ENCODE measurements around the gene ITK.
"Not testable (repeated sequence)": the region's sequence is repeated elsewhere in the genome, so short reads cannot be mapped to it uniquely, and the experiment has no call there.

Gene ITK

GRCh38 chr5:157225469-157226422 lies 45.1 kb downstream of the ITK start:
- DNase-seq (ENCODE audit: low read depth, low spot score) = no peak
- H3K4me3 ChIP-seq (ENCODE audit: low read length) = no peak overlapping the region

- no peak for DNase-seq (ENCODE audit: low read depth, low spot score)
- no peak overlapping the region for H3K4me3 ChIP-seq (ENCODE audit: low read length)
Observed at GRCh38 chr5:157230610-157231009, 50.0 kb downstream of the ITK start.

GRCh38 chr5:157232706-157233105 lies 52.1 kb downstream of the ITK start:
- DNase-seq (ENCODE audit: low read depth, low spot score) = no peak
- H3K4me3 ChIP-seq (ENCODE audit: low read length) = no peak overlapping the region

GRCh38 chr5:157233515-157233914 lies 52.9 kb downstream of the ITK start:
- no peak overlapping the region for H3K4me3 ChIP-seq (ENCODE audit: low read length)
- no peak for DNase-seq (ENCODE audit: low read depth, low spot score)

GRCh38 chr5:157236423-157236822 lies 55.8 kb downstream of the ITK start:
- H3K4me3 ChIP-seq (ENCODE audit: low read length) = no peak overlapping the region
- DNase-seq (ENCODE audit: low read depth, low spot score) = no peak

- no peak for DNase-seq (ENCODE audit: low read depth, low spot score)
- H3K4me3 ChIP-seq (ENCODE audit: low read length) = no peak overlapping the region
Observed at GRCh38 chr5:157241483-157241882, 60.8 kb downstream of the ITK start.

- H3K4me3 ChIP-seq (ENCODE audit: low read length); DNase-seq (ENCODE audit: low read depth, low spot score): not testable (repeated sequence)
Observed at GRCh38 chr5:157244704-157245103, 64.1 kb downstream of the ITK start.

GRCh38 chr5:157245476-157245875 lies 64.8 kb downstream of the ITK start:
- no peak overlapping the region for H3K4me3 ChIP-seq (ENCODE audit: low read length)
- DNase-seq (ENCODE audit: low read depth, low spot score) = no peak

- H3K4me3 ChIP-seq (ENCODE audit: low read length) = no peak overlapping the region
- no peak for DNase-seq (ENCODE audit: low read depth, low spot score)
Observed at GRCh38 chr5:157245886-157246285, 65.2 kb downstream of the ITK start.

- no peak for DNase-seq (ENCODE audit: low read depth, low spot score)
- no peak overlapping the region for H3K4me3 ChIP-seq (ENCODE audit: low read length)
Observed at GRCh38 chr5:157247267-157247666, 66.6 kb downstream of the ITK start.

GRCh38 chr5:157248821-157249470 lies 68.3 kb downstream of the ITK start:
- DNase-seq (ENCODE audit: low read depth, low spot score) = no peak

GRCh38 chr5:157252711-157253465 lies 72.2 kb downstream of the ITK start:
- peak; percentile 86 for DNase-seq (ENCODE audit: low read depth, low spot score)
- H3K4me3 ChIP-seq (ENCODE audit: low read length) = no peak overlapping the region; the same call in 1 of the 2 replicates

More at GRCh38 chr5:157248821-157249470, 68.3 kb downstream of the ITK start:
- H3K4me3 ChIP-seq (ENCODE audit: low read length) = no peak overlapping the region

- no peak overlapping the region; the same call in 1 of the 2 replicates for H3K4me3 ChIP-seq (ENCODE audit: low read length)
- no peak for DNase-seq (ENCODE audit: low read depth, low spot score)
Observed at GRCh38 chr5:157253547-157253946, 72.9 kb downstream of the ITK start.

- no peak for DNase-seq (ENCODE audit: low read depth, low spot score)
- no peak overlapping the region for H3K4me3 ChIP-seq (ENCODE audit: low read length)
Observed at GRCh38 chr5:157258450-157258849, 77.8 kb downstream of the ITK start.

GRCh38 chr5:157259699-157260098 lies 79.1 kb downstream of the ITK start:
- DNase-seq (ENCODE audit: low read depth, low spot score) = no peak

GRCh38 chr5:157263496-157264090 lies 83.0 kb downstream of the ITK start:
- no peak for DNase-seq (ENCODE audit: low read depth, low spot score)
- H3K4me3 ChIP-seq (ENCODE audit: low read length) = no peak overlapping the region

More at GRCh38 chr5:157259699-157260098, 79.1 kb downstream of the ITK start:
- no peak overlapping the region for H3K4me3 ChIP-seq (ENCODE audit: low read length)

GRCh38 chr5:157265714-157266285 lies 85.2 kb downstream of the ITK start, which contains the start of gene CYFIP2:
TSS of gene CYFIP2 (plus strand) at chr5:157266123. CDS start at chr5:157285362, 19,239 bp downstream.
- DNase-seq (ENCODE audit: low read depth, low spot score) = peak; percentile 84
- H3K4me3 ChIP-seq (ENCODE audit: low read length) = peak within 1 kb of the TSS; percentile 63

- no peak for DNase-seq (ENCODE audit: low read depth, low spot score)
- H3K4me3 ChIP-seq (ENCODE audit: low read length) = peak overlapping the region; percentile 63
Observed at GRCh38 chr5:157266286-157267007, 85.8 kb downstream of the ITK start.
